Pancreas (tissue), 10 donors: ENCODE results near the gene TMEM69. TPM values are rescaled to one million over a fixed set of nuclear protein-coding genes. Genes with fewer than 3 reads are reported as not detected.
A peak's percentile ranks its signal among the peaks of the same experiment; 100 is the strongest.

Experiments used
- ATAC-seq, 4 donors: fragments of 200-7000 bp; cut with Tn5 transposase; one replicate each; pipeline versions ENCODE4 v1.8.0 to v1.9.1; 2020; ENCODE audit warnings: mild to moderate bottlenecking in 4 of 4, moderate library complexity in 4 of 4
- DNase-seq, 6 donors: peaks; one replicate each; pipeline ENCODE4 v3.0.0-alpha.2; 2020
- FAIRE-seq: peaks from 2 replicates; lab custom pipeline; 2012; peaks lifted over from hg19 to GRCh38; lab: Jason Lieb, UNC
- H3K27ac ChIP-seq, 4 donors: fragments of 200-600 bp; sonication (generic); 1 replicate in 3 of 4; 2 replicates in 1 of 4; pipeline versions ENCODE4 v1.5.0 to v1.8.0; 2020
- H3K27me3 ChIP-seq, 4 donors: fragments of 200-600 bp; one replicate each; pipeline ENCODE4 v1.8.0; 2021
- H3K36me3 ChIP-seq, 3 donors: fragments of 200-600 bp; sonication (generic) in 1 of 3; one replicate each; pipeline versions ENCODE4 v1.5.0 to v1.8.0; 2020 to 2021
- H3K4me1 ChIP-seq, 3 donors: fragments of 200-600 bp; one replicate each; pipeline ENCODE4 v1.8.0; 2021
- H3K4me3 ChIP-seq, 4 donors: fragments of 200-600 bp; sonication (generic) in 2 of 4; one replicate each; pipeline versions ENCODE4 v1.5.0 to v1.8.0; 2020 to 2021
- H3K9me3 ChIP-seq, 4 donors: fragments of 200-600 bp; one replicate each; pipeline ENCODE4 v1.8.0; 2021
- CTCF ChIP-seq, 4 donors: fragments of 200-600 bp; sonication (generic) in 3 of 4; IDR thresholded peaks; one replicate each; pipeline versions ENCODE4 v1.5.0 to v1.8.0; 2021; ENCODE audit warnings: antibody characterized with exemption in 4 of 4
- WGBS, 2 donors: extraction: QIAGEN DNeasy Blood & Tissue Kit; methylation state at CpG; one replicate each; pipeline ENCODE4 v1.1.7; 2013; 5-methylcytosine and 5-hydroxymethylcytosine counted together
- intact Hi-C, 3 donors: fragments of 100-400 bp; cut with DNase I; formaldehyde crosslinking; loops; one replicate each; pipeline versions ENCODE4 v1.11.1 to v1.14.2; 2022
- polyA plus RNA-seq, 2 donors: library from polyadenylated mRNA; stranded (reverse); fragments of 200-250 nt; gene quantifications; one replicate each; pipeline ENCODE4 v1.2.3, GENCODE V29; 2013
- total RNA-seq, 6 donors: library from RNA; stranded (reverse); fragmentation: NEBNext Ultra II Directional in 4 of 6; extraction: Animal tissue kit (Norgen Biotek cat#: 25700) in 4 of 6; gene quantifications; one replicate each; pipeline versions ENCODE4 v1.2.1 to v1.2.4, GENCODE V29; 2021 to 2023
- donor health status: healthy with polysubstance abuse.
- donor health status: DM: no; HTN: no; CAD: no; lungs with moderate emphysema.
- donor health status: DM: no; HTN: no; CAD: no.
- donor health status: control.
- donor health status: control.
- donor health status: Bipolar disorder and iron deficiency.
- donor health status: DM: yes; HTN: yes; CAD: no.
- donor health status: DM: no; HTN: no; CAD: no.
- donor health status: DM: no; HTN: no; CAD: no.
- donor health status: DM: yes; HTN: yes; CAD: no.

The TMEM69 gene
- total and polyA plus RNA-seq, 8 donors, result 5.7 to 13.6 (median 7.9) TPM

- no peaks in the 10 kb centered on the region for H3K36me3 ChIP-seq
- FAIRE-seq (no peak), ATAC-seq (no peak), DNase-seq (no peak)
- H3K4me3 ChIP-seq, result no peak overlapping the region
- H3K27ac ChIP-seq, result no peak overlapping the region
- intact Hi-C loops, result no loop called here
- 48 to 63% methylated on average over 3 of the region's 3 CpGs for WGBS, 2 donors
- no peaks in the 10 kb centered on the region for H3K9me3 ChIP-seq
- no peak for TF ChIP-seq CTCF (IDR thresholded peaks at IDR 0.05)
- no peaks in the 10 kb centered on the region for H3K27me3 ChIP-seq
- peaks cover 33 to 51% (median 48%) of the 10 kb centered on the region in 3 donors for H3K4me1 ChIP-seq
These were observed 10.2 kb upstream of the TMEM69 start for GRCh38 chr1:45677751-45678245.

DNA sequence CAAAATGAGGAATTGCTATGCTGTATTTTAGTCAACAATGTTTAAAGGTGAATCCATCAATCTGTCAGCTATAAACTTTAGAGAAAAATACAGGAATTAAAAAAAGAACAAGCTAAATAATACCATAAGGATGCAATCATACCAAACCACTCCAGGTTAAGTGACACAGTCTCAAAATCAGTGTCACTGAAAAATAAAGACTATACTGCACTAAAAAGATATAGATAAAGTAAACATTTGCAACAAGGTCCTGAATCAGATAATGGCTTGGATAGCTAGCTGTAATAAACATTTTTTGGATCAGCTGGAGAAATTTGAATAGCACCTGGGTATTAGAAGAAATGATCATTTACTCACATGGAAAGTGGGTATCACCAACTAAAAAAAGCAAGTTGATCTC lies 9.5 kb upstream of the TMEM69 start:
- no peak for FAIRE-seq

GRCh38 chr1:45679123-45679522 lies 8.9 kb upstream of the TMEM69 start:
- no peak for FAIRE-seq
- intact Hi-C loops, result no loop called here
- H3K4me3 ChIP-seq, result no peak overlapping the region
- peak in 1 of 6 donors; percentile 32 for DNase-seq
- WGBS, 2 donors, result 1 to 2% methylated on average over 3 of the region's 3 CpGs
- TF ChIP-seq CTCF (IDR thresholded peaks at IDR 0.05), result no peak
- no peaks in the 10 kb centered on the region for H3K9me3 ChIP-seq
- H3K27ac ChIP-seq, result peak overlapping the region in 1 of 4 donors; percentile 29
- H3K27me3 ChIP-seq, result no peaks in the 10 kb centered on the region
- no peaks in the 10 kb centered on the region for H3K36me3 ChIP-seq
- ATAC-seq, result peak; percentile 54 to 80 (median 68)
- peaks cover 34 to 61% (median 49%) of the 10 kb centered on the region in 3 donors for H3K4me1 ChIP-seq

More for the DNA sequence above, 9.5 kb upstream of the TMEM69 start:
- ATAC-seq (no peak), DNase-seq (no peak)
- H3K27me3 ChIP-seq, result no peaks in the 10 kb centered on the region
- intact Hi-C loops, result no loop called here
- H3K27ac ChIP-seq, result no peak overlapping the region
- H3K9me3 ChIP-seq, result no peaks in the 10 kb centered on the region
- H3K36me3 ChIP-seq, result no peaks in the 10 kb centered on the region
- H3K4me1 ChIP-seq, result peaks cover 34 to 56% (median 49%) of the 10 kb centered on the region in 3 donors
- H3K4me3 ChIP-seq, result no peak overlapping the region
- no peak for TF ChIP-seq CTCF (IDR thresholded peaks at IDR 0.05)

- no peaks in the 10 kb centered on the region for H3K9me3 ChIP-seq
- intact Hi-C loops, result no loop called here
- FAIRE-seq (no peak), DNase-seq (no peak), ATAC-seq (no peak)
- no peak for TF ChIP-seq CTCF (IDR thresholded peaks at IDR 0.05)
- no peaks in the 10 kb centered on the region for H3K27me3 ChIP-seq
- H3K4me1 ChIP-seq, result peaks cover 34 to 52% (median 47%) of the 10 kb centered on the region in 3 donors
- H3K36me3 ChIP-seq, result no peaks in the 10 kb centered on the region
- WGBS, 2 donors, result 82 to 87% methylated on average over 6 of the region's 6 CpGs
- H3K4me3 ChIP-seq, result no peak overlapping the region
- no peak overlapping the region for H3K27ac ChIP-seq
These were observed 5.0 kb upstream of the TMEM69 start for GRCh38 chr1:45682942-45683341.

GRCh38 chr1:45684402-45684801 lies 3.6 kb upstream of the TMEM69 start:
- FAIRE-seq, result no peak
- WGBS, 2 donors, result 4 to 10% methylated on average over 2 of the region's 2 CpGs
- Histone ChIP-seq H3K4me3 (peak overlapping the region in 3 of 4 donors; percentile 84 to 97 (median 94)), H3K27me3 (no peaks in the 10 kb centered on the region), H3K9me3 (no peaks in the 10 kb centered on the region), H3K4me1 (peaks cover 30 to 46% (median 33%) of the 10 kb centered on the region in 3 donors), H3K27ac (no peak overlapping the region), H3K36me3 (no peaks in the 10 kb centered on the region)
- intact Hi-C loops, result no loop called here
- no peak for ATAC-seq
- no peak for DNase-seq
- TF ChIP-seq CTCF (IDR thresholded peaks at IDR 0.05), result no peak
